ENCODE data around the gene HCN2. TPM values are rescaled to one million over a fixed set of nuclear protein-coding genes. Genes with fewer than 3 reads are reported as not detected.

Gene HCN2
- total RNA-seq, 1 experiment from 2014 or later: 9.2 TPM

DNA sequence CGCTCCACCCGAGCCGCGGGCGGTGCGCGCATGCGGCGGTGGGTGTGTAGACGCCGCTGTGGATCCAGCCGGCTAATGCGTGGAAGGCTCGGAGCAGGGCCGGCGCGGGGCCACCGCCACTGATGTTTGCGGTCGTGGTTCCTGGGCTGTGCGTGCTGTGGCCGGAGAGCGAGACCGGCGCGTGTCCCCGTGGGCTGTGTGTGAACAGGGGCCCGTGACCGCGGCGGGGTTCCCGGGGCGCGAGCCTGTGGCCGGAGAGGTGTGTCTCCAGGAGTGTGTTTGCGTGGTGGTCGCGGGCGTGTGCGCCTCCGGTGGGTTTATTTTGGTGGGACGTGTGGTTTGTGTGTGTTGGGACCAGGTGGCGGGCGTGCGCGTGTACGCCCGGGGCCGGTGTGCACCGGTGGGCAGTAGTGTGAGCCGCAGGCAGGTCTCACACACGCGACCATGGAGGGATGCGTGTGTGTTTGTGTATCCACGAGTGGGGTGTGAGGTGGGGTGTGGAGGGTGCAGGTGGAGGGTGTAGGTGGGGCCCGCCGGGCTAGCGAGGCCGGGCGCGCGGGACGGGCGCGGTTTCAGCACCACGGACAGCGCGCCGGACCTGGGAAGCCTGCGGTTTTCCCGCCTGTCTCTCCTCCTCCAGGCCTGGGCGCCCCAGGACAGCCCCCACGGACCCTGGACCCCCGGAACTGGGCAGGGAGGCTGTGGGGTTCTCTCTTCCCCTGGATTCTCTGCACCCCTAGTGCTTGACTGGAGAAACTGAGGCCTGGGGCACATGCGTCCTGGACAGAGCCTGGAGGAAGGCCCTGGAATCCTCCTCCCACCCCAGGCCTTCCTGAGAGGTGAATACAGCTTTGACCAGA is 1.6 kb downstream of the HCN2 start:
- peak overlapping the region; percentile 52 for H3K4me3 Mint-ChIP-seq
- ChIA-PET CTCF (interaction anchor here (1.0 kb wide), 1 partner anchor 143 kb away, joined by 3 read pairs; no protein-coding TSS in a partner anchor), POLR2A (no interaction called here)
- peaks cover 43% of the 10 kb centered on the region for H3K27me3 Mint-ChIP-seq (ENCODE audit: low read depth)
- no peaks in the 10 kb centered on the region for H3K4me1 Mint-ChIP-seq
- peak; percentile 52 for DNase-seq (ENCODE audit: low spot score)
- peak; percentile 8; the same call in 1 of the 2 replicates for ATAC-seq
- H3K9me3 Mint-ChIP-seq: no peaks in the 10 kb centered on the region
- H3K27ac Mint-ChIP-seq: no peak overlapping the region
- H3K36me3 Mint-ChIP-seq: no peaks in the 10 kb centered on the region
- TF ChIP-seq, protein P1, sequence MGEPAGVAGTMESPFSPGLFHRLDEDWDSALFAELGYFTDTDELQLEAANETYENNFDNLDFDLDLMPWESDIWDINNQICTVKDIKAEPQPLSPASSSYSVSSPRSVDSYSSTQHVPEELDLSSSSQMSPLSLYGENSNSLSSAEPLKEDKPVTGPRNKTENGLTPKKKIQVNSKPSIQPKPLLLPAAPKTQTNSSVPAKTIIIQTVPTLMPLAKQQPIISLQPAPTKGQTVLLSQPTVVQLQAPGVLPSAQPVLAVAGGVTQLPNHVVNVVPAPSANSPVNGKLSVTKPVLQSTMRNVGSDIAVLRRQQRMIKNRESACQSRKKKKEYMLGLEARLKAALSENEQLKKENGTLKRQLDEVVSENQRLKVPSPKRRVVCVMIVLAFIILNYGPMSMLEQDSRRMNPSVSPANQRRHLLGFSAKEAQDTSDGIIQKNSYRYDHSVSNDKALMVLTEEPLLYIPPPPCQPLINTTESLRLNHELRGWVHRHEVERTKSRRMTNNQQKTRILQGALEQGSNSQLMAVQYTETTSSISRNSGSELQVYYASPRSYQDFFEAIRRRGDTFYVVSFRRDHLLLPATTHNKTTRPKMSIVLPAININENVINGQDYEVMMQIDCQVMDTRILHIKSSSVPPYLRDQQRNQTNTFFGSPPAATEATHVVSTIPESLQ (CRISPR knock-in tag; IDR thresholded peaks at IDR 0.05): 0 out of 2 replicates have a peak, but pooled peaks have one; percentile 56
- TF ChIP-seq FOXP1 (CRISPR knock-in tag; IDR thresholded peaks at IDR 0.05; ENCODE audit: borderline replicate concordance): peak; percentile 92
- TF ChIP-seq, protein P2, sequence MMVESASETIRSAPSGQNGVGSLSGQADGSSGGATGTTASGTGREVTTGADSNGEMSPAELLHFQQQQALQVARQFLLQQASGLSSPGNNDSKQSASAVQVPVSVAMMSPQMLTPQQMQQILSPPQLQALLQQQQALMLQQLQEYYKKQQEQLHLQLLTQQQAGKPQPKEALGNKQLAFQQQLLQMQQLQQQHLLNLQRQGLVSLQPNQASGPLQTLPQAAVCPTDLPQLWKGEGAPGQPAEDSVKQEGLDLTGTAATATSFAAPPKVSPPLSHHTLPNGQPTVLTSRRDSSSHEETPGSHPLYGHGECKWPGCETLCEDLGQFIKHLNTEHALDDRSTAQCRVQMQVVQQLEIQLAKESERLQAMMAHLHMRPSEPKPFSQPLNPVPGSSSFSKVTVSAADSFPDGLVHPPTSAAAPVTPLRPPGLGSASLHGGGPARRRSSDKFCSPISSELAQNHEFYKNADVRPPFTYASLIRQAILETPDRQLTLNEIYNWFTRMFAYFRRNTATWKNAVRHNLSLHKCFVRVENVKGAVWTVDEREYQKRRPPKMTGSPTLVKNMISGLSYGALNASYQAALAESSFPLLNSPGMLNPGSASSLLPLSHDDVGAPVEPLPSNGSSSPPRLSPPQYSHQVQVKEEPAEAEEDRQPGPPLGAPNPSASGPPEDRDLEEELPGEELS (CRISPR knock-in tag; IDR thresholded peaks at IDR 0.05): peak; percentile 96
- no peak for TF ChIP-seq ZNF138 (CRISPR knock-in tag; conservative IDR thresholded peaks at IDR 0.05)
- TF ChIP-seq, protein P3, sequence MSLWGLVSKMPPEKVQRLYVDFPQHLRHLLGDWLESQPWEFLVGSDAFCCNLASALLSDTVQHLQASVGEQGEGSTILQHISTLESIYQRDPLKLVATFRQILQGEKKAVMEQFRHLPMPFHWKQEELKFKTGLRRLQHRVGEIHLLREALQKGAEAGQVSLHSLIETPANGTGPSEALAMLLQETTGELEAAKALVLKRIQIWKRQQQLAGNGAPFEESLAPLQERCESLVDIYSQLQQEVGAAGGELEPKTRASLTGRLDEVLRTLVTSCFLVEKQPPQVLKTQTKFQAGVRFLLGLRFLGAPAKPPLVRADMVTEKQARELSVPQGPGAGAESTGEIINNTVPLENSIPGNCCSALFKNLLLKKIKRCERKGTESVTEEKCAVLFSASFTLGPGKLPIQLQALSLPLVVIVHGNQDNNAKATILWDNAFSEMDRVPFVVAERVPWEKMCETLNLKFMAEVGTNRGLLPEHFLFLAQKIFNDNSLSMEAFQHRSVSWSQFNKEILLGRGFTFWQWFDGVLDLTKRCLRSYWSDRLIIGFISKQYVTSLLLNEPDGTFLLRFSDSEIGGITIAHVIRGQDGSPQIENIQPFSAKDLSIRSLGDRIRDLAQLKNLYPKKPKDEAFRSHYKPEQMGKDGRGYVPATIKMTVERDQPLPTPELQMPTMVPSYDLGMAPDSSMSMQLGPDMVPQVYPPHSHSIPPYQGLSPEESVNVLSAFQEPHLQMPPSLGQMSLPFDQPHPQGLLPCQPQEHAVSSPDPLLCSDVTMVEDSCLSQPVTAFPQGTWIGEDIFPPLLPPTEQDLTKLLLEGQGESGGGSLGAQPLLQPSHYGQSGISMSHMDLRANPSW (CRISPR knock-in tag; conservative IDR thresholded peaks at IDR 0.05; ENCODE audit: low read depth): no peak
- TF ChIP-seq, protein P4, sequence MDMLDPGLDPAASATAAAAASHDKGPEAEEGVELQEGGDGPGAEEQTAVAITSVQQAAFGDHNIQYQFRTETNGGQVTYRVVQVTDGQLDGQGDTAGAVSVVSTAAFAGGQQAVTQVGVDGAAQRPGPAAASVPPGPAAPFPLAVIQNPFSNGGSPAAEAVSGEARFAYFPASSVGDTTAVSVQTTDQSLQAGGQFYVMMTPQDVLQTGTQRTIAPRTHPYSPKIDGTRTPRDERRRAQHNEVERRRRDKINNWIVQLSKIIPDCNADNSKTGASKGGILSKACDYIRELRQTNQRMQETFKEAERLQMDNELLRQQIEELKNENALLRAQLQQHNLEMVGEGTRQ (CRISPR knock-in tag; IDR thresholded peaks at IDR 0.05): no peak
- TF ChIP-seq, protein P5, sequence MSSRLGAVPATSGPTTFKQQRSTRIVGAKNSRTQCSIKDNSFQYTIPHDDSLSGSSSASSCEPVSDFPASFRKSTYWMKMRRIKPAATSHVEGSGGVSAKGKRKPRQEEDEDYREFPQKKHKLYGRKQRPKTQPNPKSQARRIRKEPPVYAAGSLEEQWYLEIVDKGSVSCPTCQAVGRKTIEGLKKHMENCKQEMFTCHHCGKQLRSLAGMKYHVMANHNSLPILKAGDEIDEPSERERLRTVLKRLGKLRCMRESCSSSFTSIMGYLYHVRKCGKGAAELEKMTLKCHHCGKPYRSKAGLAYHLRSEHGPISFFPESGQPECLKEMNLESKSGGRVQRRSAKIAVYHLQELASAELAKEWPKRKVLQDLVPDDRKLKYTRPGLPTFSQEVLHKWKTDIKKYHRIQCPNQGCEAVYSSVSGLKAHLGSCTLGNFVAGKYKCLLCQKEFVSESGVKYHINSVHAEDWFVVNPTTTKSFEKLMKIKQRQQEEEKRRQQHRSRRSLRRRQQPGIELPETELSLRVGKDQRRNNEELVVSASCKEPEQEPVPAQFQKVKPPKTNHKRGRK (CRISPR knock-in tag; IDR thresholded peaks at IDR 0.05; ENCODE audit: borderline replicate concordance): no peak; the same call in 1 of the 2 replicates
- TF ChIP-seq, protein P6, sequence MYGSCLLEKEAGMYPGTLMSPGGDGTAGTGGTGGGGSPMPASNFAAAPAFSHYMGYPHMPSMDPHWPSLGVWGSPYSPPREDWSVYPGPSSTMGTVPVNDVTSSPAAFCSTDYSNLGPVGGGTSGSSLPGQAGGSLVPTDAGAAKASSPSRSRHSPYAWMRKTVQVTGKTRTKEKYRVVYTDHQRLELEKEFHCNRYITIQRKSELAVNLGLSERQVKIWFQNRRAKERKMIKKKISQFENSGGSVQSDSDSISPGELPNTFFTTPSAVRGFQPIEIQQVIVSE (CRISPR knock-in tag; IDR thresholded peaks at IDR 0.05; ENCODE audit: borderline replicate concordance): no peak
- peak; percentile 62; the same call in 1 of the 2 replicates for TF ChIP-seq JUN (CRISPR knock-in tag; IDR thresholded peaks at IDR 0.05)
- no peak for TF ChIP-seq FOXJ3 (CRISPR knock-in tag; IDR thresholded peaks at IDR 0.05; ENCODE audit: borderline replicate concordance)
- TF ChIP-seq, protein P7, sequence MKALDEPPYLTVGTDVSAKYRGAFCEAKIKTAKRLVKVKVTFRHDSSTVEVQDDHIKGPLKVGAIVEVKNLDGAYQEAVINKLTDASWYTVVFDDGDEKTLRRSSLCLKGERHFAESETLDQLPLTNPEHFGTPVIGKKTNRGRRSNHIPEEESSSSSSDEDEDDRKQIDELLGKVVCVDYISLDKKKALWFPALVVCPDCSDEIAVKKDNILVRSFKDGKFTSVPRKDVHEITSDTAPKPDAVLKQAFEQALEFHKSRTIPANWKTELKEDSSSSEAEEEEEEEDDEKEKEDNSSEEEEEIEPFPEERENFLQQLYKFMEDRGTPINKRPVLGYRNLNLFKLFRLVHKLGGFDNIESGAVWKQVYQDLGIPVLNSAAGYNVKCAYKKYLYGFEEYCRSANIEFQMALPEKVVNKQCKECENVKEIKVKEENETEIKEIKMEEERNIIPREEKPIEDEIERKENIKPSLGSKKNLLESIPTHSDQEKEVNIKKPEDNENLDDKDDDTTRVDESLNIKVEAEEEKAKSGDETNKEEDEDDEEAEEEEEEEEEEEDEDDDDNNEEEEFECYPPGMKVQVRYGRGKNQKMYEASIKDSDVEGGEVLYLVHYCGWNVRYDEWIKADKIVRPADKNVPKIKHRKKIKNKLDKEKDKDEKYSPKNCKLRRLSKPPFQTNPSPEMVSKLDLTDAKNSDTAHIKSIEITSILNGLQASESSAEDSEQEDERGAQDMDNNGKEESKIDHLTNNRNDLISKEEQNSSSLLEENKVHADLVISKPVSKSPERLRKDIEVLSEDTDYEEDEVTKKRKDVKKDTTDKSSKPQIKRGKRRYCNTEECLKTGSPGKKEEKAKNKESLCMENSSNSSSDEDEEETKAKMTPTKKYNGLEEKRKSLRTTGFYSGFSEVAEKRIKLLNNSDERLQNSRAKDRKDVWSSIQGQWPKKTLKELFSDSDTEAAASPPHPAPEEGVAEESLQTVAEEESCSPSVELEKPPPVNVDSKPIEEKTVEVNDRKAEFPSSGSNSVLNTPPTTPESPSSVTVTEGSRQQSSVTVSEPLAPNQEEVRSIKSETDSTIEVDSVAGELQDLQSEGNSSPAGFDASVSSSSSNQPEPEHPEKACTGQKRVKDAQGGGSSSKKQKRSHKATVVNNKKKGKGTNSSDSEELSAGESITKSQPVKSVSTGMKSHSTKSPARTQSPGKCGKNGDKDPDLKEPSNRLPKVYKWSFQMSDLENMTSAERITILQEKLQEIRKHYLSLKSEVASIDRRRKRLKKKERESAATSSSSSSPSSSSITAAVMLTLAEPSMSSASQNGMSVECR (CRISPR knock-in tag; IDR thresholded peaks at IDR 0.05; ENCODE audit: borderline replicate concordance): peak; percentile 91
- TF ChIP-seq TEAD4 (CRISPR knock-in tag; IDR thresholded peaks at IDR 0.05): peak; percentile 58; the same call in 1 of the 2 replicates
- TF ChIP-seq, protein P8, sequence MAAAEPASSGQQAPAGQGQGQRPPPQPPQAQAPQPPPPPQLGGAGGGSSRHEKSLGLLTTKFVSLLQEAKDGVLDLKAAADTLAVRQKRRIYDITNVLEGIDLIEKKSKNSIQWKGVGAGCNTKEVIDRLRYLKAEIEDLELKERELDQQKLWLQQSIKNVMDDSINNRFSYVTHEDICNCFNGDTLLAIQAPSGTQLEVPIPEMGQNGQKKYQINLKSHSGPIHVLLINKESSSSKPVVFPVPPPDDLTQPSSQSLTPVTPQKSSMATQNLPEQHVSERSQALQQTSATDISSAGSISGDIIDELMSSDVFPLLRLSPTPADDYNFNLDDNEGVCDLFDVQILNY (CRISPR knock-in tag; IDR thresholded peaks at IDR 0.05): 0 out of 2 replicates have a peak, but pooled peaks have one; percentile 63
- no peak for TF ChIP-seq TP53 (CRISPR knock-in tag; IDR thresholded peaks at IDR 0.05)
- TF ChIP-seq ZNF219 (CRISPR knock-in tag; IDR thresholded peaks at IDR 0.05; ENCODE audit: borderline replicate concordance): no peak
- TF ChIP-seq GTF2I (CRISPR knock-in tag; conservative IDR thresholded peaks at IDR 0.05): no peak
- TF ChIP-seq ZNF671 (CRISPR knock-in tag; IDR thresholded peaks at IDR 0.05): no peak
- TF ChIP-seq PRRX2 (CRISPR knock-in tag; IDR thresholded peaks at IDR 0.05): no peak

Measured in WTC11 (cell line).